Non-pigmented ciliary epithelial cell (primary cell): ENCODE results near the gene DCK.
A peak's percentile ranks its signal among the peaks of the same experiment; 100 is the strongest.

Experiments used
- DNase-seq: peaks from one replicate; pipeline ENCODE4 v3.0.0-alpha.2; 2010; ENCODE audit warnings: low read depth

DCK gene

GRCh38 chr4:71063711-71064110, 70.3 kb downstream of the DCK start:
- DNase-seq = no peak

- no peak for DNase-seq
Measured at GRCh38 chr4:71064521-71064920, 71.1 kb downstream of the DCK start.

- no peak for DNase-seq
Measured at GRCh38 chr4:71065991-71066510, 72.6 kb downstream of the DCK start.

GRCh38 chr4:71066737-71067716, 73.6 kb downstream of the DCK start:
- DNase-seq = no peak

- DNase-seq = no peak
Measured at GRCh38 chr4:71069063-71069462, 75.6 kb downstream of the DCK start.

- no peak for DNase-seq
Measured at GRCh38 chr4:71070015-71070414, 76.6 kb downstream of the DCK start.

GRCh38 chr4:71074452-71075299, 81.2 kb downstream of the DCK start:
- peak; percentile 3 for DNase-seq
